HG02870 (cell line): ENCODE data around the gene PLRG1.
A peak's percentile ranks its signal among the peaks of the same experiment; 100 is the strongest.
"Not testable (repeated sequence)": the region's sequence is repeated elsewhere in the genome, so short reads cannot be mapped to it uniquely, and the experiment has no call there.

Experiments
- ATAC-seq: cut with Tn5 transposase; IDR thresholded peaks from one replicate; pipeline ENCODE4 v1.9.1; 2021; ENCODE audit warnings: mild to moderate bottlenecking, moderate library complexity; ENCODE audit not compliant: unreplicated experiment

PLRG1 gene

DNA sequence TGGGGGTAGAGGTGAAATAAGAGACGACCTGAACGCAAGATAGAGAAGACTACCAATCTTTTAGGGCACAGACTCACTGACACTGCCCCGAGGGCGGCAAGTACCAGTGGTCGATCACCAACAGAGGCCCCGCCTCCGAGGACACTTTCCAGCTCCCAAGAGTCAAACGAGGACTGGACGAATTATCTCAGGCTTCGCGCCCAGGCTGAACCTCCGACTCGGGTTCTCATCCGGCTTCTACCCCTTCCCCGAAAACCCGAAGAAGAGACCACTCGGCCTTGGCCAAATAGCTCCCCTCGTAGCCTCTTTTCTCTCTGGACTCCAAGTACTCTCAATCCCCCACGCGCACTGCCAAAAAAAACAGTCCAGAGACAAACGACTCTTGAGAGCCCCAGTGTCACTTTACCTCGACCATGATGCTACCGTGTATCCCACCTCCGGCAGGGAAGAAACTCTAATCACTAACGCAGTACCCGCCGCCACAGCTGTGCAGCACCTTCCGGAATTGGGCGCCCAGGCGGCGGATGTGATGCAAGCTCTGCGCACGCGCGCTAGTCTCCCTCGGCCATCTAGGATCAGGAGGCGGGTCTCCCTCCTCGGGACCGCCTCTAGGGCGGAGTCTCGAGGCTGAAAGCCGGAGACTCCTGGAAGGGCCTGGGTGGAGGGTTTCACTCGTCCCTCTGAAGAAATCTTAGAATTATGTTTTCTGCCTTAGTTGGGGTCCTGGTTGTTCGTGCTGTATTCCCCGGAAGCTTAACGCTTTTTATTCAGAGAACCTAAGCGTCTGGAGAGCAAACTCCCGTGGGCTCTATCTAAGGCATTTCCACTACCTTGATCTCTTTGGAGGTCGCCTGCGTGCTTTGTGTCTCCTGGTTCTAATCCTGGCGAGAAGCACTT lies at the start of gene PLRG1:
TSS of gene PLRG1 (minus strand) at position 507 of the 897 bp plus-strand sequence. CDS start at position 415, 92 bp downstream.
- peak; percentile 98 for ATAC-seq

DNA sequence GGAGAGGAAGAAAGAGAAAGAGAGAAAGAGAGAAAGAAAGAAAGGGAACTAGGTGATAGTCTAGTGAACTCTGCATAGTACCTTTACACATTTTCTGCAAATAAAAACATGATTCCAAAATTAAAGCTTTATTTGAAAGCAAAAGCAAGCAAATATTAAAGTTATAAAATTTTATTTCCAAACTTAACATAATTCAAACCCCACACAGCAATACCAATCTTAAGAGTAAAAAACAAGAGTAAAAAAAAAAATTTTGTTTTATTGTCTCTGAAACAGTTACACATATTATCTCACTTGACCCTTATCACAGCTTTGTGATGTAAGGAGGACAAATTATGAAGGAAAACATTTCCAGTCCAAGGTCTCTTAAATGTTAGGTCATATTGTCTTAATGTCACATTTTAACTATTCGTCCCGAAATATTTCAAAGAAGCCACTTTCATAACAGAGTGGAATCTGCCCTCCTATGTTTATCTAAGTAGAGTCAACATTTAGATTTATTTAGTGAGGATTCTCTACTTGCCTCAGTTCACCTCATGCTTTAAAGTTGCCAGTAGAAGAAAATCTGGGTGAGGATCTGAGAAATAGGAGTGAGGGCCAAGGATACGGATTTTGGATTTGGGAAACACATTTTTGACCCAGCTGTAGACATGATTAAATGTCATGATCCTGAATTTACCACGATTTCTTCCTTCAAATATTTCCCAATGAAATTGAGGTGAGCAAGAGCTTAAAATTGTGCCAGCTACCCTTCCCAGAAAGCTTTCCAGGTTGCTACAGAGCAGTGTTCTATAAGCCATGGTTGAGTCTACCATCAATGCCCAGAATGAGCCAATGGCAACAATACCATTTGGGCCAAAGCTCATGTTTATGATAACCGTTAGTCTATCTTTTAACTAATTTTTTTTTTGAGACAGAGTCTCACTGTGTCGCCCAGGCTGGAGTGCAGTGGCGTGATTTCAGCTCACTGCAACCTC lies 47.9 kb upstream of the PLRG1 start:
- no peak for ATAC-seq

DNA sequence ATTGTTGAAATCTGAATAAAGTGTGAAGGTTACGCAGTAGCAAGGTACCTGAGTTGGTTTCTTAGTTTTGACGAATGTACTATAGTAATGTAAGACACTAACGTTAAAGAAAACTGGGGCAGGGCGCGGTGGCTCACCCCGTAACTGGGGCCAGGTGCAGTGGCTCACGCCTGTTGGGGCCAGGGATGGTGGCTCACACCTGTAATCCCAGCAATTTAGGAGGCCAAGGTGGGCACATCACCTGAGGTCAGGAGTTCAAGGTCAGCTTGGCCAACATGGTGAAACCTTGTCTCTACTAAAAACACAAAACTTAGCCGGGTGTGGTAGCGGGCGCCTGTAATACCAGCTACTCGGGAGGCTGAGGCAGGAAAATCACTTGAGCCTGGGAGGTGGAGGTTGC lies 47.1 kb upstream of the PLRG1 start:
- ATAC-seq, result not testable (repeated sequence)

DNA sequence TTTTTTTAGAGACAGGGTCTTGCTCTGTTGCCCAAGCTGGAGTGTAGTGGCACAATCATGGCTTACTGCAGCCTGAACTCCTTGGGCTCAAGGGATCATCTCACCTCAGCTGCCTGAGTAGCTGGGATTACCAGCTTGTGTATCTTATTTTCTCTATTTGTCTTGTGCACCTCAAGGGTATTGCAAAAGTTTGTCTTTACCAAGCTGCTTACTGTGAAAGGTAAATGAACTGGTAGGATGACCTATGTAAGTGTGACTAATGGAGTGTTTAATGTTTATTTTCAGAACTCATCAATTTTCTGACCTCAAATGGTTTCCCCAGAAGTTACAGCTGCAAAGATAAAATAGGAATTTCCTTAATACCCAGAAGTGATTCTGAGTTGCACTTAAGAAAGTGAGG lies 45.6 kb upstream of the PLRG1 start:
- ATAC-seq, result no peak

DNA sequence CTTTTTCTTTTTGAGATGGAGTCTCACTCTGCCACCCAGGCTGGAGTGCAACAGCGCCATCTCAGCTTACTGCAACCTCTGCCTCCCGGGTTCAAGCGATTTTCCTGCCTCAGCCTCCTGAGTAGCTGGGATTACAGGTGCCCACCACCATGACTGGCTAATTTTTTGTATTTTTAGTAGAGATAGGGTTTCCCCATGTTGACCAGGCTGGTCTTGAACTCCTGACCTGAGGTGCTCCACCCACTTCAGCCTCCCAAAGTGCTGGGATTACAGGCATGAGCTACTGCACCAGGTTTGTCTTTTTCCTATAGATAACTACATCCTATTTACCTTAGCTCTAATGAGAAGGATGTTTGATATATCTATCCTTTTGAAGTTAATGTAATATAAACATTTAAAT lies 44.1 kb upstream of the PLRG1 start:
- ATAC-seq, result not testable (repeated sequence)

DNA sequence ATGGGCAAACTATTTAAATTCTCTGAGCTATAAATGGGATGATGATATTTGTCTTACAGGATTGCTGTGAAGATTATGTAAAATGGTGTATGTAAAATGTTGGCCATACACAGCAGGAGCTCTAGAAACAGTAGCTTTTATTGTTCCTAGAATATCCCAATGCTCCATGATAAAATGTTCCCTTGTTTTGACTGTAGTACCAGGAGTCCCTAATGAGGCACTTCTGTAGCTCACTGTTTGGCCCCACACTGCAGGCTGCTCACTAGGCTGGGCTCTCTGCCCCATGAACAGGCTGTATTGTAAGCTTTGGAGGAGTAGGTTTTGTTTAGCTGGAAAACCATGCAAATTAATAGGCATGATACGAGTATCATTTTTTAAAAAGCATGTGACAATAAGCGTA lies 43.7 kb upstream of the PLRG1 start:
- ATAC-seq, result no peak

DNA sequence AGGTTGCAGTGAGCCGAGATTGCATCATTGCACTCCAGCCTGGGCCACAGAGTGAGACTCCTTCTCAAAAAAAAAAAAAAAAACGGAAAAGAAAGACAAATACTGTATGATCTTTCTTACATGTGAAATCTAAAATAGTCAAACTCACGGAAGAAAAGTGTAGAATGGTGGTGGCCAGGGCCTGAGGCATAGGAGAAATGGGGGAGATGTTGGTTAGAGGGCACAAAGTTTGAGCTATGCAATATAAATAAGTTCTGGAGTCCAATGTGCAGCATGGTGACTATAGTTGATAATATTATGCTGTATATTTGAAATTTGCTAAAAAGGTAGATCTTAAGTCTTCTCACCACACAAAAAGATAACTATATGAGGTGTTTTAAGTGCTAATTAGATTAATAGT lies 41.7 kb upstream of the PLRG1 start:
- ATAC-seq, result no peak

DNA sequence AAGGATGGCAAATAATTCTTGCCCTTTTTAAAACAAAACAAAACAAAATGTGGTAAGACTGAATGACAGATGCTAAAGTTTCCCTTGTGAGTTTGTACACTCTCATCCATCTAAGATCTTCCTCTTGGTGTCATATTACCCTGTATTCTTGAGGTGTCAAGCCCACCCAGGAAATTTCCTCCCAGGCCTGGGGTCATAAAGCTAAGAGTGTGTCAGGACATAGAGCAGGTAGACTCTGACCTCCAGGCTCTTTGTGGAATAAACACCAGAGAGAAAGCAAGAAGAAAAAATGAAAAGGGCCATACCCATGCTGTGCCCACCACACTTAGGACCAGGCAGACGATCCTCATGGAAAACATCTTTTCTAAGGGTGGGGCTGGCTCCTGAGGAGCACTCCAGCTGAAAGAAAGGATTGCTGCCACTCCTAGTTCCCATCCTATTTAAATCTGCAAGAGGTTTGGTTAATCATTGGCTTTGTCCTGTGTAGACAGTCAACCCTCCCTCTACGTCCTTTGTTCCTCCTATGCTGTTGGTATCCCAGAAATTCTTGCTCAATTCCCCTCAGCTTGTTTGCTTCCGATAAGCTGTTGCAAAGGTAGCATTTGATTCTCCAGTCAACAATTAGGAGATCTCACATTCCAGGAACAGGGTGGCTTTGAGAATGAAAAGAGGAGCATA lies 40.3 kb upstream of the PLRG1 start, which contains the start of gene FGA:
TSS of gene FGA (minus strand) at position 414 of the 678 bp plus-strand sequence. CDS start at position 359, 55 bp downstream.
- ATAC-seq, result no peak

DNA sequence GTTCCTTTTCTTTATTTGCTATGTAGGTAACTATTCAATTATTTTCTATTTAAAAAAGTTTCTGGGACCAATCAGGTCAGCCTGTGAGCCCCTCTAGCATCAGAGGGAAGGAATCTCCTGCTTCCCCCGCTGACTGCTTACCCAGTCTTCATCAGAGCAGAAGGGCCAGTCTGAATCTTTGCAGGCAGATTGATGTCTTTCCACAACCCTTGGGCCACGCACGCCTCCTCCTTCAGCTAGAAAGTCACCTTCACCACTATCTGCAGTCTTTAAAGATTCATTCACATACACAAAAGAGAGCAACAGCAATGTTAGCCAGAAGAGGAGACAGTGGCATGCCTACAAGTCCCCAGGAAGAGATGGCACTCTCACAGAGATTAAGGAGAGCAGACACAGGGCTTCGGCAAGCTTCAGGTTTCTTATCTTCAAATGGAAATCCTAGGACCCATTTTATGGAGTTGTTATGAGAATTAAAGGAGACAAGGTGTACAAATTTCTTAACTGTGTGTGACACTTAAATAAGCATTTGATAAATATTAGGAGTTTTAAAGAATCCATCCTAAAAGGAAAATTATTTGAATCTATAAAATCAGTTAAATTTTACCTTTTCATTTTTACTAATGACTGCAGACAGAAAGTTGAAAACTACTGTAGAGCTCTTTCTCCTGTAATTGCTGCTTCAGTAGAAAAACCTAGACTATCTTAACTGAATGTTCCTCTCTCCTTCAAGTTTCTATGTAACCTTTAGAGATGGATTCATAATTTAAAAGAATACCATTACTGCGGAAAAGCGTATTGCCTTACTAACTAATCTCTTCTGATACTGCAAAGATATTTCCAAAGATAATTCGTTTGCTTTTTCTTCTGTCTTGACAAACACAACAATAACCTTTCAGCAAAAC lies 39.3 kb upstream of the PLRG1 start:
- ATAC-seq, result no peak

DNA sequence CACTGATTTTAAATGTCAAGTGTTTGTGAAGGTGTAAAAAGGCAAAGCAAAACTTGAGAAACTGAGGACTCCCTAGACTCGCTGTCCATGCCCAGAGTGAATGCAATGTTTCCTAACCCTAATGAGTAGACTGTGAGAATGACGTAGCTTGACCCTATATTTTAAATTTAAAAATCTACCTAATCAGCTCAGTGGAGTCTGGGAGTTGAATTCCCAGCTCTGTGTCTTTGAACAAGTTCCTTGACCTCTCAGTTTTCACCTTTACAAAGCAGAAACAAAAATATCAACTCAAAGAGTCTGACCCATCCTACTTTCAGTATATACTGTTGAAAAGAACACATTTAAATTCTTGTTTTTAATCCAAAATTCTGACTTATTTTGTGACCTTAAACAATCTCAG lies 38.0 kb upstream of the PLRG1 start:
- ATAC-seq, result no peak

DNA sequence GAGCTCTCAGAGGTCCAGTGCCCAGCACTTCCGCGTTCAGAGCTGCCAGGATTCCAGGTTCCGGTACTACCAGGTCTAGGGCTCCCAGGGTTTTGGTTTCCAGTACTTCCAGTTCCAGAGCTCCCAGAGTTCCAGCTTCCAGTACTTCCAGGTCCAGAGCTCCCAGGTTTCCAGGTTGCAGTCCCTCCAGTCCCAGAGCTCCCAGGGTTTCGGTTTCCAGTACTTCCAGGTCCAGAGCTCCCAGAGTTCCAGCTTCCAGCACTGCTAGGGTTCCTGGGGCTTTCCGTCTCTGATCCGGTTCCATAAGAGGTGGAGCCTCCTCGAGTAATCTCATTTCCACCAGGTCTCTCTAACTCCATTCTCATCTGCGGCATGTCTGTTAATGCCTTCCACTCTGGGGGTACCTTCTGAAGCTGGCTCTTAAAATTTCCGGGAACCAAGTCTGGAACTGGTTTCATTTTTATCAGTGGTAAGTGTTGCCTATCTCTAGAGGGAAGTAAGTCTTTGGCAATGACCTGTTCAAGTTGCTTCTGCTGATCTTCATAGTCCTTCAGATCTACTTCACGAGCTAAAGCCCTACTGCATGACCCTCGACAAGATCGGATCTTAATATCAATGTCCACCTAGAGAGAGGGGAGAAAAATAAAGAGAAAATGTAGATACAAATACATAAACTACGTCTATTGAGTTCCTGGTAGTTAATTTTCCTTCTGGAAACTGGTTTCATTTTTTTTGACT lies 36.3 kb upstream of the PLRG1 start:
- no peak for ATAC-seq

DNA sequence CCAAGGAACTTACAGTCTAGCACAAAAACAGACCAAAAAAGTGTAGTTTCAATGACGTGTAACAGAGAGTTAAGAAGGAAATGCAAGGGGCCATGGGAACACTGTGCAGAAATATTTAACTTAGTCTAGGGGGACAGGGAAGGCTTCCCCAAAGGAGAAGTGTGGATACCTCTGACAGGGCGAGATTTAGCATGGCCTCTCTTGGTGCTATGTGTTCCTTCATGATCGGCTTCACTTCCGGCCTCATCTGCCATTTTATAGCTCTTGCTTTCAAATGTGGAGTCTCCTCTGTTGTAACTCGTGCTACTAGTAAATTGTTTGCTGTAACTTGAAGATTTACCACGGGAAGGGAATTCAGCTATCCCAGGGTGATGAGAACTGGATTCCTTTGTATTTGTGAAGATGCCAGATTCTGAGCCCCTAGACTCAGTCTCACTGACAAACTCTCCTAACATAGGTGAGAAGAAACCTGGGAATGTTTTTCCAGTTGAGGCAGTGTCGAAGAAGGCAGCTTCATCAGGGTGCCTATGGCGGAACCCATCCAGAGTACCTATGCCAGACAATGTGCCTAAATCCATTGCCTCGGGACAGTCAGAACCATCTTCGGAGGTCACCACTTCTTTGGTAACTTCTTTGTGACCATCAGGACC lies 35.3 kb upstream of the PLRG1 start:
- no peak for ATAC-seq

DNA sequence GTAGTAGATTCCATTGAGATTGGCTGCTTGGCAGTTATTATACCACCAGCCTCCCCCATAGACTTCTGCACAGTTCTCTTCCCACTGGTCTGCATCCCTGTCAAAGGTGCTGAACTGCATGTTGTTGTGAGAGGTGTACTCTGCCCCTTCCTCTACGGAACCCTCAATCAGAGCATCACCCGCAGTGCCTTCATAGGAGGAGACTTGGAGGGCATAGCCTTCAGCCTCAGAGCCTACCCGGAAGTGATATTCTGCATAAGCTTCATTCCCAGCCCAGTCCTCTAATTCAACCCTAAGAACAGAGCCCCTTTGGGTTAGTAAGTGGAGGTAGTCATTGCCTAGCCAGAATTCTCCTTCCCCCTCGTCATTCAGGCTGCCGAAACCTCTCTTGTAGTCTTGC lies 34.1 kb upstream of the PLRG1 start:
- no peak for ATAC-seq

DNA sequence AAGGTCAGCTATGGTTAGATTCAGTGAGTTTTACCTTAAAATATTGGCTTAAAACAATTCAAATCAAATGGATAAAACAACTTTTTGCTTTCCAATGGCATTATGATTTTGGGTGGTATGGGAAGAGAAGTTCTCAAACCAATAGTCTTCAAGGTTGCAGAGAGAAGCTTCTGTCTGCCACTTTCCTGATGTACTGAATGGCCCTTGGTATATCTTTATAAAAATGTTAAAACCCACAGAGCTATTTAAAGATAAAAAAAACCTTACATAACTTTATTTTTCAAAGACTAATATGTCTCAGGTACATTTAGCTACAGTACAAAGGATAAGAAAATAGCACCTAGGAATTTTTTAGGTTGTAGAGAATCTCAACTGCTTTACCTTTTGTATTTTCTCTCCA lies 33.5 kb upstream of the PLRG1 start:
- ATAC-seq, result no peak

DNA sequence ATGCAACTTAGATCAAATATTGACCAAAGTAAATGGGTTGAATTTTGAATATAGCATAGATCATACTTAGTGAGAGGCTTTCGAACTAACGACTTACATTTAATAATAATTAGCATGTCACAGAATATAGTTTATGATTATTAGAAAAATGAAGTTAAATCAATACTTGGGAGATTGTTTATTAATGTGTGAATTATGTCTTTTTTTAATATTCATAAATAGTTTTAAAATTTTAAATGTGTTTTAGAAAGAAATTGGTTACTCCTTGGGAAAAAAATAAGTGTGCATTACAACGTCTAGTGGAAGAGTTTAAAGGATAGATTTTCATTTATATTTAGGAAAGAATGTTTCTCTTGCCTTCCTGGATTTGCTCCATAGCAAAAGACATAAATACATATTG lies 33.0 kb upstream of the PLRG1 start:
- ATAC-seq, result no peak

DNA sequence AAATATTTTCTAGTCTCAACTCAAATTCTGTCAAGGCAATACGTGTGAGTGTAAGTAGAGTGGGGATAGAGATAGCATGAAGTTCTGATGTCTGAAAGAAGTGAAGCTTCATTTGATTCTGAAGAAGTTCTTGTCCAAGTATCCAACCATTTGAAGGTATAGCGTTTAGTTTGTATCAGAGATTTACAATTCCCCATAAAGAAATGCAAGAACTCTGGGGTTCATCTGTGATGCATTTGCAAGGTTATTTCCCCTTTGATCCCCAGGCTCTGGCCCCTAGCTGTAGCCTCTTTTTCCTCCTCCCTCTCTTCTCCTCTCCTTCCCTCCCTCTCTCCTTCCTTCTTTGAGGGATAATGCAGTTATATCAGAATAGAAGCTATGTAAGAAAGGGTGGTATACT lies 32.5 kb upstream of the PLRG1 start:
- no peak for ATAC-seq

DNA sequence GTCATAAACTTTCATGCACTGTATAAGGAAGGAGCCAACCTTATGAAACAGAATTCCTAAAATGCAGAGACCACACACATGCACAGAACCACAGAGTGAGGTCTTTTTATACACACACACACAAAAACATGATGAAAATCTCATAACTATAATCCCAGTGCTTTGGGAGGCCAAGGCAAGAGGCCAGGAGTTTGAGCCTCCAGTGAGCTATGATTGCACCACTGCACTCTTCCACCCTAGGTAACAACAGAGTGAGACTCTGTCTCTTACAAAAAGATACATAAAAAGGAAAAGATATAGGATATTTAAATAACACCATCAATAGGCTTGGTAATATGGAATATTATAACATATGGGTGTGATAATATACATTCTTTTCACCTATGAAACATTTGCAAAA lies 29.7 kb upstream of the PLRG1 start:
- no peak for ATAC-seq

DNA sequence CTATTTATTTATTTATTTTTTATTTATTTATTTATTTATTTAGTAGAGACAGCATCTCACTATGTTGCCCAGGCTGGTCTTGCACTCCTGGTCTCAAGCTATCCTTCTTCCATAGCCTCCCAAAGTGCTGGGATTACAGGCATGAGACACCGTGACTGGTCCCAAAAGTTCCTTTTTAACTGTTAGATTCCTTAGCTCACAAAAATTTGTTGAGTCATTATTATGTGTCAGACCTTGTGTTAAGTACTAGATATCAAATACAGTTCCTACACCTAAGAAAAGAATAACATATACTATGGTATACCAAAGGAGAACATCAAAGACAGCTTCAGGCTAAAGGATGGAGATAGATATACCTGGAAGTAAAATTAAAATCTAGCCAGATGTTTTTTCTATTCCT lies 28.7 kb upstream of the PLRG1 start:
- no peak for ATAC-seq

DNA sequence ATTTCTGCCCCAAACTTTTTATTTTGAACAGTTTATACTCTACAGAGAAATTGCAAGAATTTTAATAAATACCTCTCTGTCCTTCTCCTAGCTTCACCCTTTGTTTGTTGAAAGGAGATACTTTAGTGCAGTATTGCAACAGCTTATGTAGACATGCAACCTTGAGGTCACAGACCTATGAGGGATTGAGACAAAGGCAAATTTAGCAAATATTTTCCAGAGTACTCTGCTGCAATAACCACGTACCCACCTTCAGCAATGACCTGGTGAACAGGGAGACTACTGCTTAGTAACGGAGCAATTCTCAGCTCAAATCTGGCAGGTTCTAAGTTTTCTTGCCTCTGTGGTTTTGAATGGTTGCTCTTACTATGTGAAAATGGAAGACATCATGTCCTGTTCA lies 27.1 kb upstream of the PLRG1 start:
- ATAC-seq, result no peak
